ENCODE results near the gene RUNX3.

RUNX3 gene

GRCh38 chr1:24964811-24965570 lies 34.9 kb upstream of the RUNX3 start:
- H3K4me3 Mint-ChIP-seq, result no peak overlapping the region
- H3K36me3 Mint-ChIP-seq (ENCODE audit: low read depth), result no peaks in the 10 kb centered on the region
- H3K4me1 Mint-ChIP-seq, result peaks cover 5% of the 10 kb centered on the region
- no peaks in the 10 kb centered on the region for H3K9me3 Mint-ChIP-seq
- no peak overlapping the region for H3K27ac Mint-ChIP-seq
- H3K27me3 Mint-ChIP-seq (ENCODE audit: low read depth), result peaks cover 43% of the 10 kb centered on the region
- no peak for TF ChIP-seq CTCF (IDR thresholded peaks at IDR 0.05; ENCODE audit: unreplicated experiment in 3 of 3)

GRCh38 chr1:24963943-24964693 lies 34.0 kb upstream of the RUNX3 start:
- H3K4me1 Mint-ChIP-seq, result peaks cover 3% of the 10 kb centered on the region
- no peak for TF ChIP-seq CTCF (IDR thresholded peaks at IDR 0.05; ENCODE audit: unreplicated experiment in 3 of 3)
- H3K36me3 Mint-ChIP-seq (ENCODE audit: low read depth), result no peaks in the 10 kb centered on the region
- H3K27ac Mint-ChIP-seq, result no peak overlapping the region
- H3K4me3 Mint-ChIP-seq, result no peak overlapping the region
- H3K27me3 Mint-ChIP-seq (ENCODE audit: low read depth), result peaks cover 45% of the 10 kb centered on the region
- no peaks in the 10 kb centered on the region for H3K9me3 Mint-ChIP-seq

GRCh38 chr1:24963099-24963872 lies 33.2 kb upstream of the RUNX3 start:
- TF ChIP-seq CTCF (IDR thresholded peaks at IDR 0.05; ENCODE audit: unreplicated experiment in 3 of 3), result no peak
- Mint-ChIP-seq H3K4me3 (no peak overlapping the region), H3K9me3 (no peaks in the 10 kb centered on the region), H3K4me1 (peaks cover 3% of the 10 kb centered on the region), H3K27me3 (ENCODE audit: low read depth) (peaks cover 37% of the 10 kb centered on the region), H3K27ac (no peak overlapping the region), H3K36me3 (ENCODE audit: low read depth) (no peaks in the 10 kb centered on the region)

- Mint-ChIP-seq H3K27me3 (ENCODE audit: low read depth) (peaks cover 32% of the 10 kb centered on the region), H3K27ac (no peak overlapping the region), H3K4me3 (no peak overlapping the region), H3K36me3 (ENCODE audit: low read depth) (no peaks in the 10 kb centered on the region), H3K4me1 (peaks cover 4% of the 10 kb centered on the region), H3K9me3 (no peaks in the 10 kb centered on the region)
- TF ChIP-seq CTCF (IDR thresholded peaks at IDR 0.05; ENCODE audit: unreplicated experiment in 3 of 3), result no peak
These were observed 32.1 kb upstream of the RUNX3 start for GRCh38 chr1:24961961-24962861.

- H3K4me1 Mint-ChIP-seq, result peaks cover 10% of the 10 kb centered on the region
- H3K4me3 Mint-ChIP-seq, result no peak overlapping the region
- peaks cover 36% of the 10 kb centered on the region for H3K27me3 Mint-ChIP-seq (ENCODE audit: low read depth)
- H3K36me3 Mint-ChIP-seq (ENCODE audit: low read depth), result no peaks in the 10 kb centered on the region
- TF ChIP-seq CTCF (IDR thresholded peaks at IDR 0.05; ENCODE audit: unreplicated experiment in 3 of 3), result no peak
- no peak overlapping the region for H3K27ac Mint-ChIP-seq
- H3K9me3 Mint-ChIP-seq, result no peaks in the 10 kb centered on the region
These were observed 31.3 kb upstream of the RUNX3 start for GRCh38 chr1:24961334-24961733.
